ENCODE data around the gene EDA2R.

Gene EDA2R

DNA sequence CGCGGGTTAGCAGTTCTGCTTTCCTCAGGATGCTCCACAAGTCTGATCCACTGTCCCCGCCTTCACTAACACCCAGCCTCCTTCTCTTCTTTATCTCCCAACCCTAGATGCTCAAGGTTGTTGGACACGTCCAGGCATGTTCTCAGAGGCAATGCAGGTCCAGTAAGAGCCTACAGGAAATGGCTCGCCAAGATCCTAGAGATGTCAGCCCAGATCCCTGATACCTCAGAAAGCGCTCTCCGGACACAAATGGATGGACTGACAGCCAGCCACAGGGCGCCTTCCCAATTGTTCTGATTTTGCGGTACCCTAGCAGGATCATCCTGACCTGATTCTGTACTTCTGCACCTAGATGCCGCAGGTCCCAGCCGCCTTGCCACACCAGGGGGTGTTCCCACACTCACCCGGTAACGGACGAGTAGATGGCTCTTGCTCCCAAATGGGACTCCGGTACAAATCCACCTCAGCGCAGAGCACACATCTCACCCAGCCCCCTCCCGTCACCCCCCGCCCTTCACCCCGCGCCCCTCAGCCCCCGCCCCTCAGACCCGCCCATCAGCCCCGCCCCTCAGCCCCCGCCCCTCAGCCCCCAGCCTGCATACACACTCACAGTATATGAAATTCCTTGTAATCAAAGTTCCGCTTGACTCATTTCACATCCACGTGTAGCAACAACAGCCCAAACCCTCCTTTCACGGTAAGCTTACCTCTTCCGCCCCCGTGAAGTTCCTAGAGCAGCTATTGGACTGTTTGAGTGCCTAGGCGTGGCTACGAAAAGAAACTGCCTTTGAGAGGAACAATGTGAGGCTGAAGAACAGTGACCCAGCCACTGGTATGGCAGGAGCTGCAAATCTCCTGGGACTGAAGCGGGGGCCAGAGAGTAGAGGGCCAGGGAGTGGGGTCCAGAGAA, at the start of gene EDA2R:
EDA2R (minus strand) TSS at position 488 of the 910 bp plus-strand sequence. CDS start 23,058 bp downstream, outside the sequence.
- in situ Hi-C loops (cut with MboI; ENCODE audit: low pct_unique_long_range_greater_than_20kb, low sequenced_read_pairs): no loop called here
- peak; percentile 73 for DNase-seq

- in situ Hi-C loops (cut with MboI; ENCODE audit: low pct_unique_long_range_greater_than_20kb, low sequenced_read_pairs): no loop called here
- no peak for DNase-seq
These were observed 45.3 kb upstream of the EDA2R start for GRCh38 chrX:66684196-66684595.

DNA sequence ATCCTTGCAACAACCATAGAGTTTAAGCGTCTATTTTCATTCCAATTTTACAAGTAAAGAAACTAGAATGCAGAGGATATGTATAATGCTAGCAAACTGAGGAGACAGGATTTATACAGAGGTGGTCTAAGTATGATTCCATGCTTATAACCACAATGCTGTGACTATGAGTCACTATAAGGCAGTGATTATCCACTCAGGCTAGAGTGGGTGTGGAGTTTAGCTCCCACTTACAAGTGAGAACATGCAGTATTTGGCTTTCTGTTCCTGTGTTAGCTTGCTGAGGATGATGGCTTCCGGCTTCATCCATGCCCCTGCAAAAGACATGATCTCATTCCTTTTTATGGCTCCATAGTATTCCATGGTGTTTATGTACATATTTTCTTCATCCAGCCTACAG, 41.6 kb upstream of the EDA2R start:
- in situ Hi-C loops (cut with MboI; ENCODE audit: low pct_unique_long_range_greater_than_20kb, low sequenced_read_pairs): no loop called here
- no peak for DNase-seq

DNA sequence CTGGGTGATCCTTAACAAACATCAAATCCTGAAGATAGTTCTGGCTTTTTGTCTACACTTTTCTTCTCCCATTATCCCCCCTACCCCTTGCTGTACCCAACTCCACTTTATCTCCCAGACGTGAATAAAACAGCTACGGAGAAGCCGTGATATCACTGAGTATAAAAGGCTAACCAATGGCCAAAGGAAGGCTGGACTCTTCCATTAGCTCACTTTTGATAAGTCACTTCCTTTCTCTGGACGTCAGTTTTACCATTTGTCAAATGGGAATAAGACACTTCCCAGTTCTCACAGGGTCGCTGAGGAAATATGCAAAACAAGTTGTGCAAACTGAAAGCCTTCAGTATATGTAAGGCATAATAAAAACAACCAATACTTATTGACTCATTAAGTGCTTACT, 38.6 kb upstream of the EDA2R start:
- in situ Hi-C loops (cut with MboI; ENCODE audit: low pct_unique_long_range_greater_than_20kb, low sequenced_read_pairs): no loop called here
- DNase-seq: no peak

- no peak for DNase-seq
- in situ Hi-C loops (cut with MboI; ENCODE audit: low pct_unique_long_range_greater_than_20kb, low sequenced_read_pairs): no loop called here
These were observed 38.1 kb upstream of the EDA2R start for GRCh38 chrX:66676990-66677389.

DNA sequence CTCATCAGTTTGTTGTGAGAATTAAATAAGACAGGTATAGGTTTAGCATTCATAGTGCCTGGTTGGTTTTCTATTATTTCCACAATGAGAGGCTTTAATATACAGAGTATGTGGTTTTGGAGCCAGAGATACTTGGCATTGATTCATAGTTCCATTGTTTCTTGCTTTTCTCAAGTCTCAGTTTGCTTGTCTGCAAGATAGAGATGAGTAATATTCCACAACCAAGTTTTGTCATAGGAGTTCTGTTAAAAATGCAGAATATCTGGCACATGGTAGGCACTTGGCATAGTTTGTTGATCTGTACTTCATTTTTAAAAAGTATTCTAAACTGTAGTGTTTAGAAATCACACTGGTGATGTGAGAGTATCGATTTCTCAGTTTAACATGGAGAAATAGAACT, 37.5 kb upstream of the EDA2R start:
- no peak for DNase-seq
- in situ Hi-C loops (cut with MboI; ENCODE audit: low pct_unique_long_range_greater_than_20kb, low sequenced_read_pairs): no loop called here

DNA sequence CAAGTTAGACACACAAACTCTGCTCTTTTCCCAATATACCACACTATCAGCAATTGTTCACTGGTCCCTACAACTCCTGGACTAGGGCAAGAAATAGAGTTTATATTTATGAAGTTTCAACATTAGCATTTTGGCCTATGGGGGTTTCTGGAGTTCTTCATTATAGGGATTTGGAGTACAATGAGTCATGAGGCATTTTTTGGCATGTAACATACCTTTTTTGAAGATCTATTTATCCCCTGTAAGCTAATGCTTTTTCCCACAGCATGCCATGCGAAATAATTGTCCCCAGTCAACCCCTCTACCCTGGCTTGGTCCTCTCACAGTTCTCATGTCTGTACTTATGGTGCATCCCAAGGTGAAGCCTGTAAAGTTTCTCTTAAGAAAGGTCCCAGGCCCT, 36.7 kb upstream of the EDA2R start:
- in situ Hi-C loops (cut with MboI; ENCODE audit: low pct_unique_long_range_greater_than_20kb, low sequenced_read_pairs): no loop called here

GRCh38 chrX:66674506-66674905, 35.6 kb upstream of the EDA2R start:
- in situ Hi-C loops (cut with MboI; ENCODE audit: low pct_unique_long_range_greater_than_20kb, low sequenced_read_pairs): no loop called here
- no peak for DNase-seq

More for the DNA sequence above, 36.7 kb upstream of the EDA2R start:
- no peak for DNase-seq

DNA sequence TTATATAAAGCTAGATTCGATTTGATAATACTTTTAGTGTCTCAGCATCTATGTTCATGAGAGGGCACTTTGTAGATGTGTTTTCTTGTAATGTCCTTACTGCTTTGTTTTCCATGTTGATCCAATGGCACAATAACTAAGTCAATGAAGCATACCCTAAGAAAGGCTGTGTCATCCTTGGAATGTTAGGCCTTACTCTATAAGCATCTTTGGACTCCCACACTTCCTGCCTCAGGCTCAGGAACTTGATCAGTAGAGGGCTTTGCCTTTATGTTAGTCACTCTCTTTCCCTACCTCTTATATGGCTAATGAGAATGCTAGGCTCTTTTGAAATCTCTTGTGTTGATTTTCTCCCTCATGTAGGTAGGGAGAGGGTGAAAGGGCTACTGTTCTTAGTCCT, 33.2 kb upstream of the EDA2R start:
- in situ Hi-C loops (cut with MboI; ENCODE audit: low pct_unique_long_range_greater_than_20kb, low sequenced_read_pairs): no loop called here

DNA sequence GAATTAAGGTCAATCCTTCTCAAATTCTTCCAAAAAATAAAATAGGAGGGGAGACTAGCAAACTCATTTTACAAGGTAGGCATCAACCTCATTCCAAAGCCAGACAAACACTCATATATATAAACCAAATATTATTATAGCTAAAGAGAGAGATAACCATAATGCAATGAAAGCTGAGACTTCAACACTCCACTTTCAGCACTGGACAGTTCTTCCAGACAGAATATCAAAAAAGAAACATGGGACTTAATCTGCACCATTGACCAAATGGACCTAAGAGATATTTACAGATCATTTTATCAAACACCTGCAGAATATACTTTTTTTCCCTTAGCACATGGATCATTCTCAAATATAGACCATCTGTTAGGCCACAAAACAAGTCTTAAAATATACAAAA, 15.5 kb upstream of the EDA2R start:
- DNase-seq: no peak
- in situ Hi-C loops (cut with MboI; ENCODE audit: low pct_unique_long_range_greater_than_20kb, low sequenced_read_pairs): no loop called here

More for the DNA sequence above, 33.2 kb upstream of the EDA2R start:
- DNase-seq: no peak

GRCh38 chrX:66635360-66635759, 3.5 kb downstream of the EDA2R start:
- DNase-seq: no peak
- in situ Hi-C loops (cut with MboI; ENCODE audit: low pct_unique_long_range_greater_than_20kb, low sequenced_read_pairs): no loop called here

DNA sequence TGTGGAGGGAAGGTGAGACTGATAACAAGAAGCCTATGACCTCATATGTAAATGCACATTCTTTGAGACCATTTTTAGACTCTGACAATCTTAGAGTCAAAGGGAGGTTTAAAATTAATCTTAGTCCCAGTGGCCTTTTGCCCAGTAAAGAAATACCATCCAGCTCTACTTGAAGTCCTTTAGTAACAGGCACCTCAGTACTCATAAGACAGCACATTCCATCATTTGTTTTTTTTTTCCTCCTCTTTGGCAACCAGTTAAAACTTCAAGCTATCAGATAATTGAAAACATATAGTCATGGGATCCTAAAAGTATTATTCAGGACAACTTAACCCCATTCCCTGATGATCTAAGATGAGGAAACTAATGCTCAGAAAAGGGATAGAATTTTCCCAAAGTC, 4.6 kb downstream of the EDA2R start:
- in situ Hi-C loops (cut with MboI; ENCODE audit: low pct_unique_long_range_greater_than_20kb, low sequenced_read_pairs): no loop called here
- no peak for DNase-seq

DNA sequence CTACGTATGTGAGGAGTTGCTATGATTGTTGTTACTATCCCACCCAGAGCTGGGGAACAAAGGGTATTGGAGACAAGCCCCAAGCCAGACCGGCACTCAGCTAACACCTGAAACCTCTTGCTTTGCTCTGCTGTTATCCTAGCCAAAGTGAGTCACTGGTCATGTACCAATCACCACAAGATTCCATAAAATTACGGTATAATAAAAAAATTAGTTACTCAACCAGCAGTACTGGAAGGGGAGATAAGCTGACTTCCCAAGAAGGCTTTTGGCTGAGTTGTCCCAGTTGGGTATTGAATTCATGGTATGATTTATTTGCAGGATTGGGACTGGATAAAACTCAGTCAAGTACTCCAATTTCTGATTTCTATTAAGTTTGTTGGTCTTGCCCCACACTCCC, 5.3 kb downstream of the EDA2R start:
- no peak for DNase-seq
- in situ Hi-C loops (cut with MboI; ENCODE audit: low pct_unique_long_range_greater_than_20kb, low sequenced_read_pairs): no loop called here

GRCh38 chrX:66632981-66633380, 5.9 kb downstream of the EDA2R start:
- DNase-seq: no peak
- in situ Hi-C loops (cut with MboI; ENCODE audit: low pct_unique_long_range_greater_than_20kb, low sequenced_read_pairs): no loop called here

GRCh38 chrX:66632473-66632872, 6.4 kb downstream of the EDA2R start:
- in situ Hi-C loops (cut with MboI; ENCODE audit: low pct_unique_long_range_greater_than_20kb, low sequenced_read_pairs): no loop called here
- DNase-seq: no peak

DNA sequence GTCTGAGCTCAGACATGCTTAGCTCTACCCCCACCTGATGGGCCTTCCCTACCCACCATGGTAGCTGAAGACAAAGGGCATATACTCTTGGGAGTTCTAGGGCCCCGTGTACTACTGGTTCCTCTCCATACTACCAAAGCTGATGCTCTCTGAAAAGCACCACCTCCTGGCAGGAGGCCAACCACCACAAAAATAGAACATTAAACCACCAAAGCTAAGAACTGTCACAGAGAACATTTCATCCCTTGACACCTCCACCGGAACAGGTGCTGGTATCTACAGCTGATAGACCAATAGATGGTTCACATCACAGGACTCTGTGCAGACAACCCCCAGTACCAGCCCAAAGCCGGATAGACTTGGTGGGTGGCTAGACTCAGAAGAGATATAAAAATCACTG, 13.4 kb downstream of the EDA2R start:
- in situ Hi-C loops (cut with MboI; ENCODE audit: low pct_unique_long_range_greater_than_20kb, low sequenced_read_pairs): no loop called here
- DNase-seq: no peak

- DNase-seq: no peak
- in situ Hi-C loops (cut with MboI; ENCODE audit: low pct_unique_long_range_greater_than_20kb, low sequenced_read_pairs): no loop called here
These were observed 16.7 kb downstream of the EDA2R start for GRCh38 chrX:66622209-66622608.

DNA sequence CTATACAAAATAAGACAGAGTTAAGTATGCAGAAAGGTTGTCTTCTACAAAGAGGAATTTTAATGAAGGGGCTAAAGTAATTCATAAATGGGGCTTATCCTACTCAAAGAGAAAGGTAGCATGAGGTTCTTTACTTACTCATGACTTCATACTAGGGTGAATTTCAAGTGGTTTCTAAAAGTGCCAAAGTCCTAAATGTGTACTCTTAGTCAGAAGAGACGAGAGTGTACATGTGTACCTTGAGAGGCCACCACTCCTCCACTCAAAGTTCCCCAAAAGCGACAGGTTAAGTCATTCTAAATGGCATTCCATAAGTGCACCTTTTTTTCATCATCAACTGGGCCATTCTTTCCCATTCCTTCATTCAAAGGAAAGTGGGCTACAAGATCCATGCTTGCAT, 21.9 kb downstream of the EDA2R start:
- no peak for DNase-seq
- in situ Hi-C loops (cut with MboI; ENCODE audit: low pct_unique_long_range_greater_than_20kb, low sequenced_read_pairs): no loop called here

DNA sequence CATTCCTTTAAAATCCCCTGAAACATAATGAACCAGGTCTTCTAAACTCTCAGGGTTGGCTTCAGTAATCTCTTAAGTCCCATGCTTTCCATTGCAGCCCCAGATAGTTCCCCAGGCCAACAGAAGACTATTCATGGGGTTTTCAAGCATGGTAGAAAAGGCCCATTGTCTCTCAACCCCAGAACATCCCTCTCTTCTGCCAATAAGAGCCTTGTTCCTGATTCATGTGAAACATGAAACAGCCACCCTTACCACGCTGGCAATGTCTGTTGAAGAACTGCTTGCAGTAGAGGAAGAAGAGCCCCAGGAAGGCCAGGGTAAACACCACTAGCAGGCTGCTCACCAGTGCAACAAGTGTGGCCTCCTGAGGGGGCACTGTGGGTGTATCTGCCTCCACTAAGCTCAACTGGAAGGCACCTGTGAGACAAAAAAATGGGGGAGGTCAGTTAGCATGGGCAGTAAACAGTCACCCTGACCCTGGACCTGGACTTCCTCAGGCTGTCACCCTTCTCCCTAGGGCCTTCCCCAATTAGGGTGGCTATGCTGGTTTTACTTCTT, 36.4 kb downstream of the EDA2R start:
- DNase-seq: no peak
- in situ Hi-C loops (cut with MboI; ENCODE audit: low pct_unique_long_range_greater_than_20kb, low sequenced_read_pairs): no loop called here

DNA sequence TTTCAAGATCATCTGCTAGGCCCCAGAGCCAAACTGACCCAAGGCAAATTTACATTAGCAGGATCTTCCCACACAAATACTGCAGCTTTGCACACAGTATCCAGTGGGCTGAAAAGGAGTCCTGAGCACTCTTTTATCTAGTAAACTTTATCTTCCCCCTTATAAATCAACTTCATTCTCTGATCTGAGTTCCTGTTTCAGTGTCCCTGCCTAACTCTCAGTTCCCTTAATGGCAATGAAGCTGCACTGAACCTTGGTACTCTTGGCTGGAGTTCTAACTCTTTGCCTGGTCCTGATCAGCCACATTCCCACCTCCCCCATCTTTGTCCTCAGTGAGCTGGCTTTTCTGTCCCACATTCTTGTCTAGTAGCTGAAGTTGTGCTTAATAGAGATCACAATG, 37.4 kb downstream of the EDA2R start:
- no peak for DNase-seq
- in situ Hi-C loops (cut with MboI; ENCODE audit: low pct_unique_long_range_greater_than_20kb, low sequenced_read_pairs): no loop called here

GRCh38 chrX:66579219-66579618, 59.7 kb downstream of the EDA2R start:
- in situ Hi-C loops (cut with MboI; ENCODE audit: low pct_unique_long_range_greater_than_20kb, low sequenced_read_pairs): no loop called here
- no peak for DNase-seq

All from KBM-7 (cell line).